GM23248 (cell line): ENCODE data around the gene BHLHA15. TPM values are rescaled to one million over a fixed set of nuclear protein-coding genes. Genes with fewer than 3 reads are reported as not detected.
"Not testable (repeated sequence)": the region's sequence is repeated elsewhere in the genome, so short reads cannot be mapped to it uniquely, and the experiment has no call there.

ENCODE experiments used
- DNase-seq: peaks from one replicate; pipeline ENCODE4 v3.0.0-alpha.2; 2015
- H2AFZ ChIP-seq: fragments of 200-600 bp; sonication (generic); 2 replicates; pipeline ENCODE4 v1.6.1; 2016; ENCODE audit warnings: antibody characterized with exemption
- H3F3A ChIP-seq: fragments of 200-600 bp; sonication (generic); 2 replicates; pipeline ENCODE4 v1.6.1; 2016; ENCODE audit warnings: mild to moderate bottlenecking, antibody characterized with exemption, mixed run types; ENCODE audit not compliant: insufficient read depth
- H3K27ac ChIP-seq: fragments of 200-600 bp; sonication (generic); 2 replicates; pipeline ENCODE4 v1.5.1; 2016; ENCODE audit warnings: mild to moderate bottlenecking
- H3K27me3 ChIP-seq: fragments of 200-600 bp; sonication (generic); replicated peaks from 2 replicates; pipeline ENCODE4 v1.6.1; 2016; ENCODE audit warnings: mild to moderate bottlenecking; ENCODE audit not compliant: insufficient read depth
- H3K36me3 ChIP-seq: fragments of 200-600 bp; sonication (generic); 2 replicates; pipeline ENCODE4 v1.6.1; 2016; ENCODE audit warnings: low read depth, mild to moderate bottlenecking
- H3K4me1 ChIP-seq: fragments of 200-600 bp; sonication (generic); 2 replicates; pipeline ENCODE4 v1.6.1; 2016; ENCODE audit warnings: mild to moderate bottlenecking; ENCODE audit not compliant: insufficient read depth
- H3K4me2 ChIP-seq: fragments of 200-600 bp; sonication (generic); one replicate; pipeline ENCODE4 v1.6.1; 2016; ENCODE audit warnings: mild to moderate bottlenecking; ENCODE audit not compliant: unreplicated experiment
- H3K4me3 ChIP-seq: fragments of 200-600 bp; sonication (generic); 2 replicates; pipeline ENCODE4 v1.5.1; 2016; ENCODE audit warnings: mild to moderate bottlenecking
- H3K79me2 ChIP-seq: fragments of 200-600 bp; sonication (generic); 2 replicates; pipeline ENCODE4 v1.6.1; 2016; ENCODE audit warnings: mild to moderate bottlenecking; ENCODE audit not compliant: insufficient read depth
- H3K9ac ChIP-seq: fragments of 200-600 bp; sonication (generic); 2 replicates; pipeline ENCODE4 v1.6.1; 2016; ENCODE audit warnings: mild to moderate bottlenecking
- H3K9me2 ChIP-seq: fragments of 200-600 bp; sonication (generic); 2 replicates; pipeline ENCODE4 v1.6.1; 2016; ENCODE audit warnings: mixed run types, mild to moderate bottlenecking, moderate library complexity; ENCODE audit not compliant: insufficient read depth
- H3K9me3 ChIP-seq: fragments of 200-600 bp; sonication (generic); one replicate; pipeline ENCODE4 v1.6.1; 2017; ENCODE audit warnings: low read depth
- H4K20me1 ChIP-seq: fragments of 200-600 bp; sonication (generic); 2 replicates; pipeline ENCODE4 v1.6.0; 2016; ENCODE audit not compliant: insufficient read depth
- EZH2 ChIP-seq: fragments of 200-600 bp; sonication (generic); IDR thresholded peaks from 2 replicates; pipeline ENCODE4 v1.6.1; 2018; ENCODE audit warnings: antibody characterized with exemption, mild to moderate bottlenecking; ENCODE audit not compliant: insufficient read depth, poor library complexity, severe bottlenecking
- EZH2phosphoT487 ChIP-seq: fragments of 200-600 bp; sonication (generic); IDR thresholded peaks from 2 replicates; pipeline ENCODE4 v1.6.1; 2018; ENCODE audit warnings: antibody characterized with exemption, moderate library complexity, mild to moderate bottlenecking, low read depth; ENCODE audit not compliant: insufficient read depth
- WGBS, 2 experiments: methylation state at CpG; one replicate each; pipeline ENCODE4 v1.1.6; 2015 to 2017; ENCODE audit warnings: low lambda C conversion rate in 2 of 2, low coverage in 1 of 2; ENCODE audit errors: missing lambda C conversion rate in 2 of 2; 5-methylcytosine and 5-hydroxymethylcytosine counted together
- in situ Hi-C: fragments of 300-500 bp; cut with MboI; formaldehyde crosslinking; loops from 2 replicates; pipeline ENCODE4 v1.15.0; 2020
- polyA plus RNA-seq: library from polyadenylated mRNA; unstranded; fragments of >200 nt; fragmentation: Nextera tagmentation; extraction: Ambion mirVana; gene quantifications from 2 replicates; pipeline ENCODE4 v1.2.1, GENCODE V29; 2016
- total RNA-seq: library from RNA; depleted of rRNA; stranded (reverse); fragments of >200 nt; shearing (Covaris generic); gene quantifications from 2 replicates; pipeline ENCODE4 v1.2.3, GENCODE V29; 2014

BHLHA15 gene
- total and polyA plus RNA-seq, 2 experiments from 2014 or later: not detected

- H2AFZ ChIP-seq: no peak overlapping the region
- WGBS, 2 experiments: 90% methylated on average over 38 to 41 of the region's 41 CpGs
- H3K79me2 ChIP-seq: no peaks in the 10 kb centered on the region
- H3K4me2 ChIP-seq: no peak overlapping the region
- DNase-seq: no peak
- H3F3A ChIP-seq: peaks cover 10% of the 10 kb centered on the region; the same call in 1 of the 2 replicates
- H3K9ac ChIP-seq: no peak overlapping the region
- no peaks in the 10 kb centered on the region for H3K27me3 ChIP-seq
- no peaks in the 10 kb centered on the region for H3K4me1 ChIP-seq
- no peaks in the 10 kb centered on the region for H3K9me3 ChIP-seq
- H3K4me3 ChIP-seq: no peak overlapping the region
- H3K9me2 ChIP-seq: no peaks in the 10 kb centered on the region
- TF ChIP-seq EZH2phosphoT487 (no peak), EZH2 (no peak)
- H3K36me3 ChIP-seq: no peaks in the 10 kb centered on the region
- H4K20me1 ChIP-seq: no peaks in the 10 kb centered on the region
- no peak overlapping the region for H3K27ac ChIP-seq
- in situ Hi-C loops: no loop called here
Measured at GRCh38 chr7:98217623-98218582, 6.7 kb downstream of the BHLHA15 start.

- H4K20me1 ChIP-seq, H3F3A ChIP-seq, in situ Hi-C loops, H3K27me3 ChIP-seq, H3K79me2 ChIP-seq, H2AFZ ChIP-seq, H3K4me3 ChIP-seq, H3K9me3 ChIP-seq, H3K9ac ChIP-seq, DNase-seq, H3K27ac ChIP-seq, H3K4me2 ChIP-seq, H3K9me2 ChIP-seq, H3K4me1 ChIP-seq, H3K36me3 ChIP-seq: not testable (repeated sequence)
- 93 to 96% methylated on average over 6 of the region's 6 CpGs for WGBS, 2 experiments
Measured at GRCh38 chr7:98219382-98219781, 8.1 kb downstream of the BHLHA15 start.

- peaks cover 10% of the 10 kb centered on the region; the same call in 1 of the 2 replicates for H3F3A ChIP-seq
- H3K79me2 ChIP-seq: no peaks in the 10 kb centered on the region
- H3K27me3 ChIP-seq: no peaks in the 10 kb centered on the region
- H3K4me3 ChIP-seq: no peak overlapping the region
- no peak for DNase-seq
- in situ Hi-C loops: no loop called here
- WGBS, 2 experiments: 93 to 95% methylated on average over 21 to 34 of the region's 34 CpGs
- H3K4me2 ChIP-seq: no peak overlapping the region
- no peaks in the 10 kb centered on the region for H3K9me2 ChIP-seq
- H3K36me3 ChIP-seq: no peaks in the 10 kb centered on the region
- no peak overlapping the region for H3K27ac ChIP-seq
- no peak overlapping the region for H2AFZ ChIP-seq
- no peaks in the 10 kb centered on the region for H3K4me1 ChIP-seq
- no peaks in the 10 kb centered on the region for H4K20me1 ChIP-seq
- H3K9me3 ChIP-seq: no peaks in the 10 kb centered on the region
- no peak for TF ChIP-seq EZH2
- TF ChIP-seq EZH2phosphoT487: no peak
- H3K9ac ChIP-seq: no peak overlapping the region
Measured at GRCh38 chr7:98221611-98222532, 10.6 kb downstream of the BHLHA15 start.

- Histone ChIP-seq H3K9me3 (no peaks in the 10 kb centered on the region), H3K36me3 (no peaks in the 10 kb centered on the region), H3K9ac (no peak overlapping the region), H2AFZ (no peak overlapping the region), H3K79me2 (no peaks in the 10 kb centered on the region), H3K27me3 (no peaks in the 10 kb centered on the region), H4K20me1 (no peaks in the 10 kb centered on the region), H3K4me1 (no peaks in the 10 kb centered on the region), H3F3A (peaks cover 10% of the 10 kb centered on the region; the same call in 1 of the 2 replicates), H3K27ac (no peak overlapping the region), H3K4me2 (no peak overlapping the region), H3K4me3 (no peak overlapping the region), H3K9me2 (no peaks in the 10 kb centered on the region)
- no peak for DNase-seq
- WGBS, 2 experiments: 93 to 96% methylated on average over 30 of the region's 30 CpGs
- TF ChIP-seq EZH2 (no peak), EZH2phosphoT487 (no peak)
- in situ Hi-C loops: no loop called here
Measured at GRCh38 chr7:98222533-98223195, 11.4 kb downstream of the BHLHA15 start.
